ENCODE data around the gene MYADML2.
A peak's percentile ranks its signal among the peaks of the same experiment; 100 is the strongest.

The MYADML2 gene

GRCh38 chr17:81903415-81903831 lies 43.6 kb downstream of the MYADML2 start:
- H3K27ac ChIP-seq, result no peak overlapping the region
- no peak for TF ChIP-seq CTCF (conservative IDR thresholded peaks at IDR 0.05)

GRCh38 chr17:81902653-81903414 lies 44.2 kb downstream of the MYADML2 start:
- peak overlapping the region; percentile 60; the same call in 1 of the 2 replicates for H3K27ac ChIP-seq

GRCh38 chr17:81902023-81902652 lies 44.9 kb downstream of the MYADML2 start, which contains the start of gene NPB:
Gene NPB, plus strand, starts transcription at chr17:81902238. Its CDS starts 40 bp downstream, at chr17:81902278.
- H3K27ac ChIP-seq, result peak within 1 kb of the TSS; percentile 60; the same call in 1 of the 2 replicates
- no peak for TF ChIP-seq CTCF (conservative IDR thresholded peaks at IDR 0.05)

More at GRCh38 chr17:81902653-81903414, 44.2 kb downstream of the MYADML2 start:
- no peak for TF ChIP-seq CTCF (conservative IDR thresholded peaks at IDR 0.05)

GRCh38 chr17:81901167-81902022 lies 45.6 kb downstream of the MYADML2 start:
- peak overlapping the region; percentile 60; the same call in 1 of the 2 replicates for H3K27ac ChIP-seq
- no peak for TF ChIP-seq CTCF (conservative IDR thresholded peaks at IDR 0.05)

- no peak for TF ChIP-seq CTCF (conservative IDR thresholded peaks at IDR 0.05)
- no peak overlapping the region for H3K27ac ChIP-seq
Measured at GRCh38 chr17:81900181-81900820, 46.7 kb downstream of the MYADML2 start.

GRCh38 chr17:81899514-81900166 lies 47.4 kb downstream of the MYADML2 start:
- TF ChIP-seq CTCF (conservative IDR thresholded peaks at IDR 0.05), result no peak
- no peak overlapping the region for H3K27ac ChIP-seq
